ENCODE results near the gene C1QTNF3.
A peak's percentile ranks its signal among the peaks of the same experiment; 100 is the strongest.
"Not testable (repeated sequence)": the region's sequence is repeated elsewhere in the genome, so short reads cannot be mapped to it uniquely, and the experiment has no call there.

The C1QTNF3 gene

DNA sequence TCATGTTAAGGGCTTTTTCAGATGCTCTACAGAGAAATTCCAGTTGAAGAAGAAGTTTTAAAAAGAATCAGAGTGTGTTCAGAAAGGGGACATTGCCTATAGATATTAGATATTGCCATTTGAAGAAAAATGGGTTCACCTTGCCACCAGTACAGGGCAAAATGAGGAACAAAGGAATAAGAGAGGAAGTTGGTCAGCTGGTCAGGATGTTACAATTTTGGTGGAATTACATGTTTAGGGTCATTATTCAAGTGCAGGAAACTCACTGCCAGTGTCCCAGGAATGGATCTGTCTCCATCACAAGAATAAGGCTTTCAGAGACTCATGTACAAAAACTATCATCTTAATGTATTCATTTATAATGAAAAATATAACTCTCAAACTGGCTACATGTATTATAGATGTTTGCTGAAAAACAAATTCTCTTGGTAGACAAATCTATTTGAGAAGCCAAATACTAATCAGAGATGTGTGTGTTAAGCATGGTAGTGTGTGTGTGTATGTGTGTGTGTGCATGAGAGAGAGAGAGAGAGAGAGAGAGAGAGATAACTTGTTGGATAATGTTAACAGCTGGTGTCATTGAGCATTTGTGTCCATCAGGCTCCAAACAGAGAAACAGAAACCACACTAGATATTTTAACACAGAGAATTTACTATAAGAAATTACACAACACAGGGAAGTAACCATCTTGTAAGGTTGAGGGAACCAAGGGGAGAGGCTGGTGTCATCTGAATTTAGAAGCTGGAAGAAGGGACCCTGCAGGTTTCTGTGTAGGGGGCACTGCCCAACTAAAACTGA lies 5.0 kb upstream of the C1QTNF3 start:
- DNase-seq: no peak

DNA sequence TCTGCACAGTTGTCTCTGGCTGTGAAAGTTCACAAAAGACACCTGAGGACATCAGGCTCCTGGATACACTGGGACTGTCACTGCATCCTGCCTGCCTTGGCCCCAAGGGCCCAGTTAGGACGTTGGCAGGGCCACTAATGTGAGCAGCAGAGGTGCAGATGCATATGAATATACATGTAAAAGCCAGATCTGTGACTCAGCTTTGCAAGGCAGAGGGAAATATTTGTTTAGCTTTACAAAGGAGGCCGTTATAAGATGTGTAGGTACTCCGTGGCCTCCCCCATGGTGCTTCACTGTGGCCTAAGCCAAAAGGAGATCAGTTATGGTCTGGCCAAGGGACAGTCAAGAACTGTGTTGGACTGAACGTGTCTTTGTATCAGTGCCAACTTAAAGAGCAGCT lies 4.1 kb upstream of the C1QTNF3 start:
- DNase-seq: no peak

GRCh38 chr5:34045996-34046395 lies 3.0 kb upstream of the C1QTNF3 start:
- DNase-seq: no peak

DNA sequence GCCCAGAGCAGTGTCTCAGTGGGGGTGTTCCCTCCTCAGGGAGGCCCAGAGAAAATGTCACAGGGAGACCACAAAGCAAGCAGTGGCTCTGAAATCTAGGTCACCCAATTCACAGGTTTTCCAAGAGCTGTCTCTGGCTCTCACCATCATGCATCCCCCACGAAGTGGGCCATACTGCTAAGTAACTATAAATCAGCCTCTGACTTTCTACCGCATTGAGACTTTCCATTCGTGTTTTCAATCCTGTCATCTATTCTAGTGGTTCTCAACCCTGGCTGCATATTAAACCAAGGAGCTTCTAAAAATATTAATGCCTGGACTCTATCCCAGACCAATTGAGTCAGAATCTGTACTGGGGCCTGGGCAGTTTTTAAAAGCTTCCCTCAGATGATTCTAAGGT lies 2.0 kb upstream of the C1QTNF3 start:
- DNase-seq: no peak

- DNase-seq: no peak
Measured at GRCh38 chr5:34042321-34042720, 692 bp downstream of the C1QTNF3 start.

DNA sequence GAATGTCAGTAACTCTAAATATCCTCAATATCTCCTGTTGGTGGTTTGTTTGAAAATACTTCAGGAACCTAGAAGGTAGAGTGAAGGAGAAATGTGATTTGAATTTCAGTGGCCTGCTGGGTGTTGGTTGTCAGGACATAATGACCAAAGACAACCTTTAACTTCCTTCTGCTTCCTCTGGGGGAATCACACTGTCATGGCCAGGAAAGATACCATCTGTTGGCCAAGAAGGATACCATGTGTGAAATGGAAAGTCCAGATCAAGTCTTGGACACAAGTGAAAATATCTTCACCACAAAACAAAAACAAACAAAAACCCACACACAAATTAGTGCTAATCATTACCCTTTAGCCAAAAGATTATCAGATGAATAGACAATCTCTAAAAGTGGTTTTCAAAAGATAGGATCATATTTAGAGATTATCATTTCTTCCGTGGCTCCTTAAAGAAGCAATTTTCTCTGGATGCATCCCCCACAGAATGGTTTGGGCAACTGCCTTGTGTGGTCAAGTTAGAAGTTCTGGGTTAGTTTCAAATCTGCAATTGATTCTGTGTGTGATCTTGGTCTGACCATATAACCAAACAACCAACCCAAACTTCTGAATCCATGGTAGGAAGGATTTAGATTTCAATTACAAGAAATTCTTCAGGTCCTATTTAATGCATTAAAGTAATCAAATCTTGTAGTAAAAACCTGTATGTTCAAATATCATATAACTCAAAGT lies 1.6 kb downstream of the C1QTNF3 start:
- no peak for DNase-seq

- DNase-seq: no peak
Measured at GRCh38 chr5:34040472-34040871, 2.5 kb downstream of the C1QTNF3 start.

- no peak for DNase-seq
Measured at GRCh38 chr5:34039398-34040157, 3.4 kb downstream of the C1QTNF3 start.

DNA sequence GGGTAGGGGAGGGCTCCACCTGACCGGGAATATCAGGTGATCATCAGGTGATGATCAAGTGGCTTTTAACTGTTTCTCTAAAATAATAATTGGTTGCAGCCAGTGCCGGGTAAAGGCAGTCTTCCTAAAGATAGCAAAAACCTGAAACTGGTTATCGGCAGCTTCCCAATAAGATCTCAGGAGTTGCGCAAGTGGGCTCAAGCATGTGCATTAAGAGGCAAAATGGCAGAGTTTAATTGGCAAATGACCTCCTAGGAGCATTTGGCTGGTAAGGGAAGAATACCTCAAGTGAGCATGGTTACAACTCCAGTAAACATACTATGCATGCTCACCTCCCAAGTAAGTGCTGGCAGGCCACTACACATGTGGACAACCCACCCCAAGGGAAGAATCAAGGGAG lies 4.2 kb downstream of the C1QTNF3 start:
- no peak for DNase-seq

DNA sequence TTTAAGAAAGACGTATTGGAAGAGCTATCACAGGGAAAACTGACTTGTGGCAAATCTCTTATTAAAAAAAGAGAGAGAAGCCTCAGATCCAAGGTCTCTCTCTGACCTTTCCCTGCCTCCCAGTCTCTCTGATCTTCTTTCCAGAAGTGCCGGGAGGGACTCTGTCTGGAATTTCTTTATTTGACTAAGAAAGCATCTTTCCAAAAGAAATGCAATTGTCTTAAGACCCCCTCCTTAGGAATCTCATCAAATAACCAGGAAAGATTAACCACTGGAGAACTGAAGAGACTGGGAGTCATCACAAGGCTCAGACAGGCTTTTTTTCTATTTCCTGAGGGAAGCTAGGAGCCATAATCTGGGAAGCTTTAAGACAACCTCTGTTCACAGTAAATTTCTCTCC lies 4.6 kb downstream of the C1QTNF3 start:
- no peak for DNase-seq

DNA sequence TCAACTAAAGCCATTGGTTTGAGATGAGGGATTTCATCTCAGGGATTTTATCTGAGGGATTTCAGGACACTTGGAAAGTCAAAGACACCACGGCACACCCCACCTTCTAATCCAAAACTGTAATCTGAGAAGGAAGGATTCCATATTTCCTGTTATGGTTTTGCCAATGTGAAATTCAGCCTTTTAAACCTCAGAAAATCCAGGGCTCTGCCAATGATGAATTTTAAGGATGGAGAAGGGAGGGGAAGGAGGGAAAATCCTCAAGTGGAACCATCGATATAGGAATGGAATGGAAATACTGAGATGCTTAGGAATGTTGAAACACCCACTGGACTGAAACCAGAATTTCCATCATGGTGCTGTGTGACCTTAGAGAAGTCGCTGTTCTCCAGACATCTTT lies 5.3 kb downstream of the C1QTNF3 start:
- no peak for DNase-seq

DNA sequence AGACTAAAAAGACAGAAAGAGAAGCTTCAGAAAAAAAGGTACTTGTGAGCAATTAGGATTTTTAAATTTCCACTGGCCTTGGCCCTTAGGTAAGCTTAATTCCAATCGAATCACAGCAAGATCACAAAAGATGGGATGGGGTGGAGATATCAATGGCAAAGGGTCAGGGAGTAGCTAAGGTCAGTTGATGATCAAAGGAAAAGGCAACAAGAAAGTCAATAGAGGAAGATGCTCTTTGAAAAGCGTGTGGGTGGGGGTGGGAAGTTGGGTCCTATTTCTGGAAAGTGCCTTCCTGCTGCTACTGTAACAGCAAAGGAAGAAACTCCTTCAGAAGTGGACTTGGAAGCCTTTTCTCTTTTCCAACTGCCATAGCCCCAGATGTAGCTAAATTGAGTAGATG lies 7.3 kb downstream of the C1QTNF3 start:
- DNase-seq: no peak

DNA sequence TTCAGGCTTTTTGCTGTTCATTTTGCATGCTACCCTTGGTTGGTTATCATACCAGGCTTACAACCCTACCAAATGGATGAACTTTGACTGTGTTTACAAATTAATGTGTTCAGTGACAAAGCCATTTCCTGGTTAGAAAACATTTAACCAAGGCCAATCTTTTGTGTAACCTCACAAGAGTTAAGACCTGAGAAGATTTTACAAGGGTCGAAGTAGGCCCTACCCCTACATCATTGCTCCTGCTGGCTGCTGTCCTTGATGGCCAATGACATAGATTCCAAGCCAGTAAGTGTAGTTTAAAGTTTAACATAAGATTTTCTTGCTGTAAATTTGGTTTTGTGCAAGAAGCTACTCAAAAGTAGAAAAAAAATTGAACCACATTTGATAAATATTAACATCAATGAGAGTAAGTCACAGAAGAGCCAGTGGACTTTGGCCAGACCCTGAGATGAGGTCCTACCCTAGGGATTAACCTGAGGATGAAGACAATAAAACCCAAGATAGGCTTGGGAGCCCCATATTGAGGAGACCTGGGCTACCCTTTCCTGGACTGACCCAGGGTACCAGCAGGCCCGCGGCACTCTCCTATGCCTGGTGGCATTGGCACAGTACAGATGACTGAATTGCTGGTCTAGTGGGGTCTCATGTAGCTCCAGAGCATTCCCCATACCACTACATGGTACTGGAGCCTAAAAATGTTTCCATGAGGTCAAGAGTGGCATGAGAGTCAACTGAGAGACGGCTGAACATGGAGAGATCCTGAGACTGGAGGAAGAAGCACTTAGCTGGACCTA lies 8.3 kb downstream of the C1QTNF3 start:
- no peak for DNase-seq

DNA sequence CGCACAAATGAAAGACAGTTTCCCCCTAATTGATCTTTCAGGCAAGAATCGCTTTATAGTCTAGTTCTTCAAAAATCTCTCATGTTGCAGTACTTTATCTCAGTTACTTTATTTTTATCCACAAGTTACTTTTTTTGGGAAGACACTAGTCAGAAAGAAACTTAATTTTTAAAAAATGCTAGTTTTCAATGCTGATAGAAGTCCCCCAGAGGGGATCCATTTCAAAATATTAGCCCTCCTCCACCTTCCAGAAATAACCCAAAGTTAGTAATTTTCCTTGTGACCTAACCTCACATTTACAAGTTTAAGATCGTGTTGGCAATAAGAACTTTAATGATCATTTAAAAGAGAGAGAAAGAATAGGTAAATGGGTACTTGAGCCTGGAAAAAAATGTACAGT lies 11.0 kb downstream of the C1QTNF3 start:
- DNase-seq: no peak

DNA sequence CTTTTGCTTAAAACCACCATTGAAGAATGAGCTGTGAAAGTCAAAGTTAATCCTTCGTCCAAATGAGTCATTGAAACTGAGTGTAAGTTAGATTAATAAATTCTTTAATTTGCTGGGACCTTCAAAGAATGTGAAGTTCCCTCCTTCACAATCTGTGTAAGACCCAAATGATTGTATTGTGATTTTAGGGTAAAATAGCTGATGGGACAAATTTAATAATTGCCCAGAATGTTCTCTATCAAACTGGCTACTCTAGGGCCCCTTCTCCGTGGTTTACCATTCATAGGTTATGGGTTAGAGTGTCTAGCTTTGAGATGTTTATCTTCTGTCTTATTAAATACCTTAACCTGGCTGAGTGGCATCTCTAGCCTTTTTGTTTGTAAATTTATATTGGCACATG lies 11.9 kb downstream of the C1QTNF3 start:
- no peak for DNase-seq

DNA sequence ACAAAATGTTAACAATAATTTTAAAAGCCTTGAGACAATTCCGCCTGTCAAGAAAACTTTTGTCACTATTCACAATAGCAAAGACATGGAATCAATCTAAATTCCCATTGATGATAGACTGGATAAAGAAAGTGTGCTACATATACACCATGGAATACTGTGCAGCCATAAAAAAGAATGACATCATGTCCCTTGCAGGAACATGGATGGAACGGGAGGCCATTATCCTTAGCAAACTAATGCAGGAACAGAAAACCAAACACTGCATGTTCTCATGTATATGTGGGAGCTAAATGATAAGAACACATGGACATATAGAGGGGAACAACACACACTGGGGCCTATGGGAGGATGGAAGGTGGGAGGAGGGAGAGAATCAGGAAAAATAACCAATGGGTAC lies 12.4 kb downstream of the C1QTNF3 start:
- not testable (repeated sequence) for DNase-seq

DNA sequence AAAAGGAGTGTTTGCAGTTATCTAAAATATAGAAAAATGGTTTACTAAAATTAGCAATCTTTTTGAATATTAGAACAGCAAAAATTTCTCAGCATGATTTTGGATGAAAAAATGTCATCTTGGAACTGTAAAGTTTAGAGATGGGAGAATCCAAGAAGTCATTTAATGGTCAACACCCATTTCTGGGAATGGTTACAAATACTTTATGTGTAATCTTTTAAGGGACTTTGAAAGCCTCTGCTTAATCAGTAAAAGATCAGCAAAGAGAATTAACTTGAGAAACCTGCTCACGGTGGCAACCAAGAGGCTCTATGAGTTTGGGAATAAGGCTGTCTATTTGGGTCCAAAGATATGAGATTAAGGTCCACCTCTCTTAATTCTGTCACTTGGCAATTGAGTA lies 13.0 kb downstream of the C1QTNF3 start:
- DNase-seq: no peak

GRCh38 chr5:34028349-34028748 lies 14.7 kb downstream of the C1QTNF3 start:
- DNase-seq: no peak

GRCh38 chr5:34026089-34026761 lies 16.8 kb downstream of the C1QTNF3 start:
- no peak for DNase-seq

GRCh38 chr5:34022121-34022705 lies 20.8 kb downstream of the C1QTNF3 start:
- peak; percentile 13 for DNase-seq

GRCh38 chr5:34021334-34021733 lies 21.7 kb downstream of the C1QTNF3 start:
- no peak for DNase-seq

DNA sequence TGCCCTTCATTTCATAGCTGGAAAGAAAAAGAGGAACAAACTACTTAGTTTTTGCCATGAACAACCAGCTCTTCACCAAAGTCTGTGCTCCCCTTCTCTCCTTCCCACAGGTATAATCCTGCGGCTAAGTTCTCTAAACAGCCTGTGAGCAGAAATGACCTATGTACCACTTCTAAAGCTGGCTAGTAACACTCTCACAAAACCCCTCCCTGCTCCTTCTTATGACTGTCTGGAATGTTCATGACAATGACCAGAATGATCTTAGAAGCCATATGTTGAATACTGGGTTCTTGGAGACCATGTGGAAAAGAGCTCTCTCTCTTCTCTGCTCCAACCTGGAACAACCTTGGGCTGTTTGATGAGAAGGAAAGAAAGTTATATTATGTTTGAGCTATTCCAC lies 22.3 kb downstream of the C1QTNF3 start:
- no peak for DNase-seq

All from NK-92 treated with Interleukin-12 subunit alpha and Interleukin-12 subunit beta, amount 100 ng/mL, for 24 hours (cell line).